Measurements from ENCODE around the gene CXXC5. TPM values are rescaled to one million over a fixed set of nuclear protein-coding genes. Genes with fewer than 3 reads are reported as not detected.
"Not testable (repeated sequence)": the region's sequence is repeated elsewhere in the genome, so short reads cannot be mapped to it uniquely, and the experiment has no call there.

CXXC5 gene
- total RNA-seq, 1 donor from 2014 or later, result 17.2 TPM

- H3K4me3 Mint-ChIP-seq, result no peak overlapping the region
- Histone ChIP-seq H3K4me2 (no peak overlapping the region), H3K79me2 (ENCODE audit: low read depth) (peaks cover 99% of the 10 kb centered on the region), H2AFZ (replicated peaks) (no peak overlapping the region), H3K9me3 (ENCODE audit: low read depth) (no peaks in the 10 kb centered on the region), H3K27ac (no peak overlapping the region), H3K36me3 (peaks cover 5% of the 10 kb centered on the region), H3F3A (ENCODE audit: low read depth) (peaks cover 6% of the 10 kb centered on the region), H4K20me1 (ENCODE audit: low read depth) (peaks cover 42% of the 10 kb centered on the region), H3K9ac (no peak overlapping the region), H3K4me1 (no peaks in the 10 kb centered on the region), H3K4me3 (no peak overlapping the region), H3K27me3 (no peaks in the 10 kb centered on the region)
- H3K9me3 Mint-ChIP-seq, result peaks cover 5% of the 10 kb centered on the region
- H3K27me3 Mint-ChIP-seq (ENCODE audit: insufficient read depth, low read depth), result no peaks in the 10 kb centered on the region
- no peaks in the 10 kb centered on the region for H3K4me1 Mint-ChIP-seq
- H3K36me3 Mint-ChIP-seq, result peaks cover 22% of the 10 kb centered on the region
- DNase-seq (ENCODE audit: low spot score), result no peak
- TF ChIP-seq EZH2phosphoT487 (IDR thresholded peaks at IDR 0.05), result no peak
- no peak for TF ChIP-seq CTCF (IDR thresholded peaks at IDR 0.05)
- TF ChIP-seq EZH2 (IDR thresholded peaks at IDR 0.05), result no peak
- no peak overlapping the region for H3K27ac Mint-ChIP-seq
Measured at GRCh38 chr5:139601429-139601828, 46.7 kb upstream of the CXXC5 start.

- not testable (repeated sequence) for H3K27ac Mint-ChIP-seq; H3K4me2 ChIP-seq; H2AFZ ChIP-seq (replicated peaks); H3K27me3 Mint-ChIP-seq (ENCODE audit: insufficient read depth, low read depth); H3K9me3 Mint-ChIP-seq; H3K36me3 ChIP-seq; H3K4me1 ChIP-seq; H3K9ac ChIP-seq; H3K9me3 ChIP-seq (ENCODE audit: low read depth); DNase-seq (ENCODE audit: low spot score); H3F3A ChIP-seq (ENCODE audit: low read depth); H3K4me3 Mint-ChIP-seq; H3K27me3 ChIP-seq; H3K27ac ChIP-seq; H3K4me1 Mint-ChIP-seq; H3K4me3 ChIP-seq
- H3K36me3 Mint-ChIP-seq, result peaks cover 22% of the 10 kb centered on the region
- H4K20me1 ChIP-seq (ENCODE audit: low read depth), result peaks cover 43% of the 10 kb centered on the region
- H3K79me2 ChIP-seq (ENCODE audit: low read depth), result peaks cover 99% of the 10 kb centered on the region
Measured at GRCh38 chr5:139601948-139602347, 46.2 kb upstream of the CXXC5 start.

- Histone ChIP-seq H3K4me1 (no peaks in the 10 kb centered on the region), H3K27me3 (no peaks in the 10 kb centered on the region), H3K36me3 (peaks cover 5% of the 10 kb centered on the region), H3K4me2 (no peak overlapping the region), H3K9me3 (ENCODE audit: low read depth) (no peaks in the 10 kb centered on the region), H3K79me2 (ENCODE audit: low read depth) (peaks cover 100% of the 10 kb centered on the region), H4K20me1 (ENCODE audit: low read depth) (peaks cover 45% of the 10 kb centered on the region), H2AFZ (replicated peaks) (no peak overlapping the region), H3F3A (ENCODE audit: low read depth) (peaks cover 16% of the 10 kb centered on the region), H3K4me3 (no peak overlapping the region), H3K9ac (no peak overlapping the region), H3K27ac (no peak overlapping the region)
- Mint-ChIP-seq H3K4me3 (no peak overlapping the region), H3K4me1 (no peaks in the 10 kb centered on the region), H3K36me3 (peaks cover 18% of the 10 kb centered on the region), H3K9me3 (no peaks in the 10 kb centered on the region), H3K27me3 (ENCODE audit: insufficient read depth, low read depth) (no peaks in the 10 kb centered on the region), H3K27ac (no peak overlapping the region)
- no peak for TF ChIP-seq EZH2 (IDR thresholded peaks at IDR 0.05)
- TF ChIP-seq EZH2phosphoT487 (IDR thresholded peaks at IDR 0.05), result no peak
- no peak for DNase-seq (ENCODE audit: low spot score)
Measured at GRCh38 chr5:139605887-139606286, 42.3 kb upstream of the CXXC5 start.

GRCh38 chr5:139611703-139612584, 36.2 kb upstream of the CXXC5 start:
- peaks cover 80% of the 10 kb centered on the region for H3K79me2 ChIP-seq (ENCODE audit: low read depth)
- no peaks in the 10 kb centered on the region for H3K4me1 ChIP-seq
- H3K9ac ChIP-seq, result no peak overlapping the region
- no peak overlapping the region for H2AFZ ChIP-seq (replicated peaks)
- Mint-ChIP-seq H3K27ac (no peak overlapping the region), H3K27me3 (ENCODE audit: insufficient read depth, low read depth) (peaks cover 2% of the 10 kb centered on the region), H3K4me1 (peaks cover 3% of the 10 kb centered on the region), H3K9me3 (no peaks in the 10 kb centered on the region), H3K4me3 (no peak overlapping the region), H3K36me3 (peaks cover 10% of the 10 kb centered on the region)
- no peak overlapping the region for H3K27ac ChIP-seq
- H3K36me3 ChIP-seq, result peaks cover 9% of the 10 kb centered on the region
- no peaks in the 10 kb centered on the region for H3K9me3 ChIP-seq (ENCODE audit: low read depth)
- H3K4me3 ChIP-seq, result no peak overlapping the region
- H3F3A ChIP-seq (ENCODE audit: low read depth), result peaks cover 17% of the 10 kb centered on the region
- peaks cover 71% of the 10 kb centered on the region for H4K20me1 ChIP-seq (ENCODE audit: low read depth)
- TF ChIP-seq EZH2phosphoT487 (IDR thresholded peaks at IDR 0.05) (no peak), CTCF (IDR thresholded peaks at IDR 0.05) (no peak), EZH2 (IDR thresholded peaks at IDR 0.05) (no peak)
- H3K27me3 ChIP-seq, result no peaks in the 10 kb centered on the region
- H3K4me2 ChIP-seq, result no peak overlapping the region
- no peak for DNase-seq (ENCODE audit: low spot score)
